DMS 273 treated with DMSO at 0.1 percent for 48 hours (cell line): ENCODE data around the gene ZNF234.
"Not testable (repeated sequence)": the region's sequence is repeated elsewhere in the genome, so short reads cannot be mapped to it uniquely, and the experiment has no call there.

Experiments used
- DNase-seq: peaks from one replicate; lab custom pipeline; 2025; lab: John Stamatoyannopoulos, UW

The ZNF234 gene

DNA sequence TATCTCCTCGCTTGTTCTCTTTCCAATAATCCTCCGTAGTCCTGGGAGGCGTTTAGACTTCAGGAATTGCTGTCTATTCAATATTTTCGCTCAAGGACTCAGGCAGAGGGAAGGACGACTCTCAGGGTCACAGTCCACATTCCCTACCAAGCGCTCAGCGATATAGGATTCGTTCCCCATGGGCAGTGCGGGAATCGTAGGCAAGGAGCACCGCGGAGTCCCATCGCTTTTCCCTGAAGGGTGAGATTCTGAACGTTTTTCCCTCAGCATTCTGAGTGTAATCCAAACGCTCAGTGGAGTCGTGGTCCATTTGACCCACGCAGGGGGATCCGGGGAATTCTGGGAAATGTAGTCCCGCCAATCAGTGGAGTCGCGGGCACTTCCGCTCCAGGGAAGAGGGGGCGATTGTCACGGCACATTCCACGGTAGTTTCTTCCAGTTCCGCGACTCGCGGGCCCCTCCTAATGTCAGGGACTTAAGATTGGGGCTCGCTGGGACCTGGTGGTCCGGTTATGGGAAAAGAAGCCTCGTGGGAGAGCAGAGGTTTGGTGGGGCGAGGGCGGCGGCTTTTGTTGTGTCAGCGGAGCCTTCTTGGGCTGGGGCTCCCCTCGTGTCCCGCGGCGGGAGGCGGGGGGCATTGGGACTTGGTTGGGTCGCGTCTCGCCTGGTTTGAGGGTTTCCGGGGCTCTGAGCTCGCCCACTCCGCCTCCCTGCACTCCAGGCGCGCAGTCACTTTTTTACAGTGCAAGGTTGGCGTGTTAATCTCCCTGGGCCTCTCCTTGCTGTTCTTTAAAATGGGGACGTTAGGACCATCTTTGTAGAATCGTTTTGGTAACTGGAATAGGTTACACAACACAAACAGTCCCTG, at the start of gene ZNF234:
Gene ZNF234, plus strand, starts transcription at position 364 of the 868 bp plus-strand sequence. CDS start 3,079 bp downstream, outside the sequence.
- peak; percentile 60 for DNase-seq

DNA sequence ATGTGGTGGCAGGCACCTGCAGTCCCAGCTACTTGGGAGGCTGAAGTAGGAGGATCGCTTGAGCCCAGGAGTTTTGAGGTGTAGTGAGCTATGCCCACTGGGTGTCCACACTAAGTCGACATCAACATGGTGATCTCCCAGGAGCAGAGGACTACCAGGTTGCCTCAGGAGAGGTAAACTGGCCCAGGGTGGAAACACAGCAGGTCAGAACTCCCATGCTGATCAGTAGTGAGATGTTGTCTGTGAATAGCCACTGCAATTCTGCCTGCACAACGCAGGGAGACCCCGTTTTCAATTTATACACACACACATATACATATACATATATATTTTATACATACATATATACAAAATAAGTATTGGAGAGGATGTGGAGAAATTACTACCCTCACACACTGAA, 49.2 kb upstream of the ZNF234 start:
- no peak for DNase-seq

DNA sequence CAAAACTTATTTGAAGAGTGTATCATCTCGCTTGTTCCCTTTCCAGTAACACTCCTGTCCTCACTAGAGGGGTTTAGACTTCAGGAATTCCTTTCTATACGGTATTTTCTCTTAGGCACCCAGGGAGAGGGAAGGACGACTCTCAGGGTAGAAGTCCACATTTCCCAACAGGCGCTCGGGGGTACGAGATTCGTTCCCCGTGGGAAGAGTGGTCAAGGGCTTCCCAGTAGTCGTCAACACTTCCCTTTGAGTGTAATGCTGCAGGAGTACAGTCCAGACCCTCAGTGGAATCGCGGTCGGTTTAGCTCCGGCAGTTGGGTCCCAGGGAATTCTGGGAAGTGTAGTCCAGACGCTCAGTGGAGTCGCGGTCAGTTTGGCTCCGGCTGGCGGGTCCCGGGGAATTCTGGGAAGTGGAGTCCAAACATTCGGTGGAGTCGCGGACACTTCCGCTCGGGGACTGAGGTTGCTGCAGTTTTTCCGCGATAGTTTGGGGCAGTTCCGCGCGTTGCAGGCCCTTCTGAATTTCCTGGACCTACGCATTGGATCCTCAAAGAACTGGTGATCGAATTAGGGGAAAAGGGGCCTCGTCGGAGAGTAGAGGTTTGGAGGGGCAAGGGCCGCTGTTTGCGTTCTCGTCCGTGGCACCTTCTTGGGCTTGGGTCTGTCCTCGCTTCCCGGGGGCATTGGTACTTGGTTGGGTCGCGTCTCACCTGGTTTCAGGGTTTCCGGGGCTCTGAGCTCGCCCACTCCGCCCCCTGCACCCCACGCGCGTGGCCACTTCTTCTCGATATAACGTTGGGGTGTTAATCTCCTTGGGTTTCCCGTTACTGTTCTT, 47.2 kb upstream of the ZNF234 start, which contains the start of gene ZNF224:
Gene ZNF224, plus strand, starts transcription at position 431 of the 835 bp plus-strand sequence. CDS start 3,513 bp downstream, outside the sequence.
- peak; percentile 84 for DNase-seq

DNA sequence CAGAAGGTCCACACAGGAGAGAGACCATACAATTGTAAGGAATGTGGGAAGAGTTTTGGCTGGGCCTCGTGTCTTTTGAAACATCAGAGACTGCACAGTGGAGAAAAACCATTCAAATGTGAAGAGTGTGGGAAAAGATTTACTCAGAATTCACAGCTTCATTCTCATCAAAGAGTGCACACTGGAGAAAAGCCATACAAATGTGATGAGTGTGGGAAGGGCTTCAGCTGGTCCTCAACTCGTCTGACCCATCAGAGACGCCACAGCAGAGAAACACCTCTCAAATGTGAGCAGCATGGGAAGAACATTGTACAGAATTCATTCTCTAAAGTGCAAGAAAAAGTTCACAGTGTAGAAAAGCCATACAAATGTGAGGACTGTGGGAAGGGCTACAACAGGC, 33.6 kb upstream of the ZNF234 start:
- DNase-seq, result no peak

DNA sequence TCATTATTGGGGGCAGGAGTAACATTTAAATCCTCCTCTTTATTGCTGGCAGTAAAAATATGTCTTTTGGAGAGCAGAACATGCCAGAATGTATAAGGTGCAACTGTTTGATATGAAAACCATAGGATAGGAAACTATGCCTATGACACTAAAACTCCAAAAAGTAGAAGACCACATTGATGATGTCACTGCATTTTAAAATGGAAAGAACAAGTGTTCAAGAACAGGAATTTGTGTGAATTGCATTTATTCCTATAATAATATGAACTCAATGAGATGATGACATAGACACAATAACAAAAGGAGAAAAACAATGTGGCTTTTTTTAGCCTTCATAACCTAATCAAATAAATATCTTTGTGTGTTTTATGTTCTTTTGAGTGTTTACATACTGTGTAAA, 31.9 kb upstream of the ZNF234 start:
- no peak for DNase-seq

GRCh38 chr19:44111910-44112463, 29.4 kb upstream of the ZNF234 start:
- DNase-seq, result peak; percentile 55

- no peak for DNase-seq
Measured at GRCh38 chr19:44112802-44113137, 28.6 kb upstream of the ZNF234 start.

DNA sequence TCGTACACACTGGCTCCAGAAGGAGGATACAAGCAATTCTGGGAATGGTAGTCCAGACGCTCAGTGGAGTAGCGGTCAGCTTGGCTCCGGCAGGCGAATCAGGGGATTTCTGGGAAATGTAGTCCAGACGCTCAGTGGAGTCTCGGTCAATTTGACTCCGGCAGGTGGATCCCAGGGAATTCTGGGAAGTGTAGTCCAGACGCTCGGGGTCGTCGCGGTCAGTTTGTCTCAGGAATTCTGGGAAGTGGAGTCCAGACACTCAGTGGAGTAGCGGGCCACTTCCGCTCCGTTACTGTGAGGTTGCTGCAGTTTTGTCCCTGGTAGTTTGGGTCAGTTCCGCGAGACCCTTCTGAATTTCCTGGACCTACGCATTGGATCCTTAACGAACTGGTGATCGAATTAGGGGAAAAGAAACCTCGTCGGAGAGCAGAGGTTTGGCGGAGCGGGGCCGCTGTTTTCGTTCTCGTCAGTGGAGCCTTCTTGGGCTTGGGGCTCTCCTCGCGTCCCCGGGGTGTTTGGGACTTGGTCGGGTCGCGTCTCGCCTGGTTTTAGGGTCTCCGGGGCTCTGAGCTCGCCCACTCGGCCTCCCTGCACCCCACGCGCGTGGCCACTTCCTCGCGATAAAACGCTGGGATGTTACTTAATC, 28.1 kb upstream of the ZNF234 start, which contains the start of gene ZNF225:
Gene ZNF225, plus strand, starts transcription at position 262 of the 646 bp plus-strand sequence. CDS start 2,429 bp downstream, outside the sequence.
- peak; percentile 96 for DNase-seq

GRCh38 chr19:44113784-44114390, 27.5 kb upstream of the ZNF234 start:
- no peak for DNase-seq

DNA sequence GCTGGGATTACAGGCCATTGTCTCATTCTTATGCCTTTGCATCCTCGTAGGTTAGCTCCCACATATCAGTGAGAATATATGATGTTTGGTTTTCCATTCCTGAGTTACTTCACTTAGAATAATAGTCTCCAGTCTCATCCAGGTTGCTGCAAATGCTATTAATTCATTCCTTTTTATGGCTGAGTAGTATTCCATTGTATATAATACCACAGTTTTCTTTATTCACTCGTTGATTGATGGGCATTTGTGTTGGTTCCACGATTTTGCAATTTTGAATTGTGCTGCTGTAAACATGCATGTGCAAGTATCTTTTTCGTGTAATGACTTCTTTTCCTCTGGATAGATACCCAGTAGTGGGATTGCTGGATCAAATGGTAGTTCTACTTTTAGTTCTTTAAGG, 20.2 kb upstream of the ZNF234 start:
- not testable (repeated sequence) for DNase-seq

DNA sequence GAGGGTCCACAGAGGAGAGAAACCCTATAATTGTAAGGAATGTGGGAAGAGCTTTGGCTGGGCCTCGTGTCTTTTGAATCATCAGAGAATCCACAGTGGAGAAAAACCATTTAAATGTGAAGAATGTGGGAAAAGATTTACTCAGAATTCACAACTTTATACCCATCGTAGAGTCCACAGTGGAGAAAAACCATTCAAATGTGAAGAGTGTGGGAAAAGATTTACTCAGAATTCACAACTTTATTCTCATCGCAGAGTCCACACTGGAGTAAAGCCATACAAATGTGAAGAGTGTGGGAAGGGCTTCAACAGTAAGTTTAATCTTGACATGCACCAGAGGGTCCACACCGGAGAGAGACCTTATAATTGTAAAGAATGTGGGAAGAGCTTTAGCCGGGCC, 9.4 kb upstream of the ZNF234 start:
- DNase-seq, result no peak

DNA sequence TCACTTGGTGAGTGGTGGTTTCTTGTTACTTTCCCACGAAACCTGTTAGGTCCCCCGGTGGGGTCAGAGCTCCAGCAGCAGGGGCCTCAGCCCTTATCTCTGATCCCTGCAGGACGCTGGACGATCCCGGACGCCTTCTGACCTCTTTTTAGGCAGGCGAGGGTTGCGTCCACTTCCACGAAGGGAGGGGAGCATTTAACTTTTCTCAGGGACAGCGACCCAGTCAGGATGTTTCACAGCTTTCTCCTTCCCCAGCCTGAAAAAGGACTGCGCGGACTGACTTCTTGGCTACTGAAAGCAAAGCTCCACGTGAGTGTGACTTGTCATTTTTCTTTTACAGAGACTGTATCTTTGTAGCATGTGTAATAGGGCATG, 692 bp downstream of the ZNF234 start:
- no peak for DNase-seq

- DNase-seq, result no peak
Measured at GRCh38 chr19:44149776-44150175, 8.4 kb downstream of the ZNF234 start.

DNA sequence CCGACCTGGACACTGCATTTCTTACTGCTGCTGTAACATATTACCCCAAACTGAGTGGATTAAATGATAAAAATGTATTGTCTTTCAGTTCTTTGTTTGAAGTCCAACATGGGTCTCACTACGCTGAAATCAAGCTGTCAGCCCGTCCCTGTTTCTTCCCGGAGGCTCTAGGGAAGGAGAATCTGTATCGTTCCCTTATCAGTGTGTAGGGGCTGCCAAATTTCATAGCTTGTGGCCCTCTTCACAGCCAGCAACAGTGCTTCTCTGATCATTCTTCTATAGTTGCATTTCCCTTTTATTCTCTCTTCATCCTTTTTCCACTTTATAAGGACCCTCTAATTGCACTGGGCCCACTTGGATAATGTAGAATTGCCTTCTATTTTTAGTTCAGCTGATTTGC, 10.1 kb downstream of the ZNF234 start:
- no peak for DNase-seq

DNA sequence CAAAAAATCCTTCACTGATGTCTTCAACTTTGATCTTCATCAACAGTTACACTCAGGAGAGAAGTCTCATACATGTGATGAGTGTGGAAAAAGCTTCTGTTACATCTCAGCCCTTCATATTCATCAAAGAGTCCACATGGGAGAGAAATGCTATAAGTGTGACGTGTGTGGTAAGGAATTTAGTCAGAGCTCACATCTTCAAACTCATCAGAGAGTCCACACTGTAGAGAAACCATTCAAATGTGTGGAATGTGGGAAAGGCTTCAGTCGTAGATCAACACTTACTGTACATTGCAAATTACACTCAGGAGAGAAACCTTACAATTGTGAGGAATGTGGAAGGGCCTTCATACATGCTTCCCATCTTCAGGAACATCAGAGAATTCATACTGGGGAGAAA, 15.1 kb downstream of the ZNF234 start:
- no peak for DNase-seq

DNA sequence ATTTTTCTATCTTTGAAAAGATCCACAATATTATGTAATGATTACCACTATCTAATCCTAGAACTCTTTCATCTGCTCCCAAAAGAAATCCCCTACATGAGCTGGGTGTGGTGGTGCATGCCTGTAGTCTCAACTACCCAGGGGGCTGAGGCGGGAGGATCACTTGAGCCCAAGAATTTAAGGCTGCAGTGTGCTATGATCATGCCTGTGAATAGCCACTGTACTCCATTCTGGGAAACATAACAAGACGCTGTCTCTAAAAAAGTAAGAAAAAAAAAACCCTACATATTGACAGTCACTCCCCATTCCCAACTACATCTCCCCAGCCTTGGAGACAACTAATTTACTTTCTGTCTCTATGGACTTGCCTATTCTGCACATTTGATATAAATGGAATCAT, 22.4 kb downstream of the ZNF234 start:
- DNase-seq, result no peak

- DNase-seq, result no peak
Measured at GRCh38 chr19:44164327-44164672, 22.9 kb downstream of the ZNF234 start.

GRCh38 chr19:44164673-44165512, 23.5 kb downstream of the ZNF234 start, which contains the start of gene ZNF226:
Gene ZNF226 (plus strand): TSS chr19:44165100. CDS start chr19:44170081, 4,981 bp downstream.
- DNase-seq, result peak; percentile 97

GRCh38 chr19:44170660-44171059, 29.3 kb downstream of the ZNF234 start:
- not testable (repeated sequence) for DNase-seq

GRCh38 chr19:44176590-44176989, 35.2 kb downstream of the ZNF234 start:
- no peak for DNase-seq

DNA sequence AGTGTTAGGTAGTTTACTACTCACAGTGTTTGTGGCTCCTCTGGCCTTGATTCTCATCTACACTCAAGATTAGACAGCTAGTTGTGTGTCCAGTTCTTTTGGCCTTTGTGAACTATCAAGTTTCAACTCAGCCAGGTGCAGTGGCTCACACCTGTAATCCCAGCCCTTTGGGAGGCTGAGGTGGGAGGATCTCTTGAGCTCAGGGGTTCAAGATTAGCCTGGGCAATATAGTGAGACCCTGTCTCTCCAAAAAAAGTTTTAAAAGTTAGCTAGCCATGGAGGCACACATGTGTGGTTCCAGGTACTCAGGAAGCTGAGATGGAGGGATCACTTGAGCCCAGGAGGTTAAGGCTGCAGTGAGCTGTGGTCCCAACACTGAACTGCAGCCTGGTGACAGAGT, 39.6 kb downstream of the ZNF234 start:
- DNase-seq, result no peak
